Esophagus muscularis mucosa (tissue), 3 donors: ENCODE data around the gene MYO9B.

Experiments
- POLR2AphosphoS5 ChIP-seq, 2 donors: sonication (generic); formaldehyde crosslinking; IDR thresholded peaks; one replicate each; pipeline ENCODE4 v1.6.1; 2017; ENCODE audit warnings: antibody characterized with exemption in 2 of 2
- TF ChIP-seq, protein P1 (sequence below), 3 experiments: fragments of 200-600 bp in 2 of 3; fragments of 450-650 bp in 1 of 3; sonication (generic) in 2 of 3; IDR thresholded peaks; one replicate each; pipeline ENCODE4 v1.5.1; 2017 to 2019; ENCODE audit warnings: antibody characterized with exemption in 3 of 3, mild to moderate bottlenecking in 2 of 3, moderate library complexity in 1 of 3

- TF ChIP-seq, protein P1, sequence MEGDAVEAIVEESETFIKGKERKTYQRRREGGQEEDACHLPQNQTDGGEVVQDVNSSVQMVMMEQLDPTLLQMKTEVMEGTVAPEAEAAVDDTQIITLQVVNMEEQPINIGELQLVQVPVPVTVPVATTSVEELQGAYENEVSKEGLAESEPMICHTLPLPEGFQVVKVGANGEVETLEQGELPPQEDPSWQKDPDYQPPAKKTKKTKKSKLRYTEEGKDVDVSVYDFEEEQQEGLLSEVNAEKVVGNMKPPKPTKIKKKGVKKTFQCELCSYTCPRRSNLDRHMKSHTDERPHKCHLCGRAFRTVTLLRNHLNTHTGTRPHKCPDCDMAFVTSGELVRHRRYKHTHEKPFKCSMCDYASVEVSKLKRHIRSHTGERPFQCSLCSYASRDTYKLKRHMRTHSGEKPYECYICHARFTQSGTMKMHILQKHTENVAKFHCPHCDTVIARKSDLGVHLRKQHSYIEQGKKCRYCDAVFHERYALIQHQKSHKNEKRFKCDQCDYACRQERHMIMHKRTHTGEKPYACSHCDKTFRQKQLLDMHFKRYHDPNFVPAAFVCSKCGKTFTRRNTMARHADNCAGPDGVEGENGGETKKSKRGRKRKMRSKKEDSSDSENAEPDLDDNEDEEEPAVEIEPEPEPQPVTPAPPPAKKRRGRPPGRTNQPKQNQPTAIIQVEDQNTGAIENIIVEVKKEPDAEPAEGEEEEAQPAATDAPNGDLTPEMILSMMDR (IDR thresholded peaks at IDR 0.05): no peak
- TF ChIP-seq POLR2AphosphoS5 (IDR thresholded peaks at IDR 0.05): peak; percentile 36 to 45
Measured at GRCh38 chr19:17095141-17095919, 19.8 kb downstream of the MYO9B start.
